Stomach (tissue), 9 donors: Measurements from ENCODE around the gene SLC38A9. TPM values are rescaled to one million over a fixed set of nuclear protein-coding genes. Genes with fewer than 3 reads are reported as not detected.

Experiments
- DNase-seq, 2 donors: peaks; one replicate each; pipeline versions ENCODE4 v3.0.0 to v3.0.0-alpha.2; 2013 to 2019
- H3K27ac ChIP-seq, 5 donors: fragments of 200-600 bp in 4 of 5; sonication (generic) in 4 of 5; one replicate each; pipeline ENCODE4 v1.5.1; 2013 to 2019; ENCODE audit warnings: mild to moderate bottlenecking in 1 of 5, moderate library complexity in 1 of 5
- H3K27me3 ChIP-seq, 3 donors: fragments of 200-600 bp; sonication (generic); one replicate each; pipeline ENCODE4 v1.5.1; 2017 to 2019; ENCODE audit warnings: mixed run types in 1 of 3
- H3K36me3 ChIP-seq, 4 donors: fragments of 200-600 bp; sonication (generic); 1 replicate in 3 of 4; 2 replicates in 1 of 4; pipeline ENCODE4 v1.5.1; 2016 to 2019
- H3K4me1 ChIP-seq, 4 donors: fragments of 200-600 bp; sonication (generic); one replicate each; pipeline ENCODE4 v1.5.1; 2016 to 2019
- H3K4me3 ChIP-seq, 4 donors: fragments of 200-600 bp; sonication (generic) in 3 of 4; one replicate each; pipeline ENCODE4 v1.5.1; 2016 to 2019; ENCODE audit warnings: mild to moderate bottlenecking in 1 of 4
- H3K9me3 ChIP-seq, 4 donors: fragments of 200-600 bp; sonication (generic); one replicate each; pipeline ENCODE4 v1.5.1; 2016 to 2019
- CTCF ChIP-seq, 7 experiments: fragments of 450-650 bp in 4 of 7; fragments of 200-600 bp in 3 of 7; sonication (generic) in 3 of 7; IDR thresholded peaks; one replicate each; pipeline ENCODE4 v1.5.1; 2016 to 2019; ENCODE audit warnings: antibody characterized with exemption in 7 of 7, control low read depth in 2 of 7, mild to moderate bottlenecking in 1 of 7
- EP300 ChIP-seq: sonication (generic); formaldehyde crosslinking; IDR thresholded peaks from one replicate; pipeline ENCODE4 v1.6.1; 2017; ENCODE audit warnings: antibody characterized with exemption
- POLR2A ChIP-seq, 4 donors: fragments of 450-650 bp; IDR thresholded peaks; one replicate each; pipeline ENCODE4 v1.6.1; 2016; ENCODE audit warnings: antibody characterized with exemption in 4 of 4, control low read depth in 2 of 4, mild to moderate bottlenecking in 1 of 4, moderate library complexity in 1 of 4
- POLR2AphosphoS5 ChIP-seq, 3 donors: sonication (generic); formaldehyde crosslinking; IDR thresholded peaks; one replicate each; pipeline ENCODE4 v1.6.1; 2016; ENCODE audit warnings: antibody characterized with exemption in 3 of 3
- WGBS, 5 donors: extraction: QIAGEN DNeasy Blood & Tissue Kit in 3 of 5; methylation state at CpG; one replicate each; pipeline versions ENCODE4 v1.1.5 to v1.1.7; 2013 to 2018; 5-methylcytosine and 5-hydroxymethylcytosine counted together
- intact Hi-C: fragments of 100-400 bp; cut with DNase I; formaldehyde crosslinking; loops from one replicate; pipeline ENCODE4 v1.15.1; 2023; ENCODE audit warnings: low total_unique reads
- polyA plus RNA-seq, 3 donors: library from polyadenylated mRNA; stranded (reverse); fragments of 200-250 nt; gene quantifications; one replicate each; pipeline ENCODE4 v1.2.3, GENCODE V29; 2013
- small RNA-seq, 4 donors: library from RNA; depleted of rRNA; stranded (forward); fragments of <200 nt; gene quantifications; one replicate each; pipeline ENCODE3, GENCODE V24; 2016
- total RNA-seq, 5 donors: library from RNA; depleted of rRNA; stranded (reverse); fragments of >200 nt; gene quantifications; one replicate each; pipeline versions ENCODE4 v1.1.0 to v1.2.3, GENCODE V29; 2014 to 2016
- donor health status: healthy with polysubstance abuse.
- donor health status: Bipolar disorder and iron deficiency.
- donor health status: healthy.

SLC38A9 gene
- total and polyA plus RNA-seq, 8 donors, result 3.7 to 120 (median 8.6) TPM

GRCh38 chr5:55576661-55577060 is 135.5 kb downstream of the SLC38A9 start:
- H3K27me3 ChIP-seq, result no peaks in the 10 kb centered on the region
- WGBS, 5 donors, result 60 to 77% (median 73%) methylated on average over 2 of the region's 2 CpGs
- H3K9me3 ChIP-seq, result no peaks in the 10 kb centered on the region
- H3K27ac ChIP-seq, result peak overlapping the region in 3 of 5 donors; percentile 42 to 75 (median 71)
- H3K4me3 ChIP-seq, result no peak overlapping the region
- no peaks in the 10 kb centered on the region for H3K36me3 ChIP-seq
- H3K4me1 ChIP-seq, result peaks cover 15 to 45% (median 27%) of the 10 kb centered on the region in 4 donors
- TF ChIP-seq POLR2A (IDR thresholded peaks at IDR 0.05) (no peak), CTCF (IDR thresholded peaks at IDR 0.05) (no peak), POLR2AphosphoS5 (IDR thresholded peaks at IDR 0.05) (no peak), EP300 (no peak)
- DNase-seq, result no peak
- intact Hi-C loops, result no loop called here

Small RNA genes within 50 kb of the gene (small RNA-seq; reads per million reads assigned to genes)
- 0 reads per million in 4 donors for gene AC016632.1

Other genes starting within 250 kb of the SLC38A9 start
- 100 to 1,000 TPM in 3 of 5 donors, 10 to 100 TPM in 2; 63.6 to 592 (median 175) TPM for gene PLPP1, start 177.4 kb downstream of the SLC38A9 start, total RNA-seq
- gene PLPP1, start 177.4 kb downstream of the SLC38A9 start, polyA plus RNA-seq, result 10 to 100 TPM; 29.5 to 48.7 (median 32.4) TPM
- gene DDX4, start 25.7 kb upstream of the SLC38A9 start, total RNA-seq, result not detected
- gene DDX4, start 25.7 kb upstream of the SLC38A9 start, polyA plus RNA-seq, result not detected
- gene IL31RA, start 139.0 kb upstream of the SLC38A9 start, total RNA-seq, result 1 to 10 TPM in 1 of 5 donors, under 1 TPM in 1, not detected in 3; 0.18 to 1.3 TPM
- not detected for gene IL31RA, start 139.0 kb upstream of the SLC38A9 start, polyA plus RNA-seq